ENCODE measurements around the gene NEURL4. TPM values are rescaled to one million over a fixed set of nuclear protein-coding genes. Genes with fewer than 3 reads are reported as not detected.
"Not testable (repeated sequence)": the region's sequence is repeated elsewhere in the genome, so short reads cannot be mapped to it uniquely, and the experiment has no call there.

NEURL4 gene
- total RNA-seq, 1 experiment from 2014 or later: 21.1 TPM

GRCh38 chr17:7347630-7348477 lies 18.7 kb upstream of the NEURL4 start:
- DNase-seq (ENCODE audit: low spot score): no peak

GRCh38 chr17:7346761-7347614 lies 17.9 kb upstream of the NEURL4 start:
- no peak for DNase-seq (ENCODE audit: low spot score)

- DNase-seq (ENCODE audit: low spot score): no peak
Observed at GRCh38 chr17:7343250-7343649, 14.1 kb upstream of the NEURL4 start.

- DNase-seq (ENCODE audit: low spot score): no peak
Observed at GRCh38 chr17:7341842-7342241, 12.7 kb upstream of the NEURL4 start.

- DNase-seq (ENCODE audit: low spot score): no peak
Observed at GRCh38 chr17:7340179-7340578, 11.0 kb upstream of the NEURL4 start.

GRCh38 chr17:7337600-7337999 lies 8.5 kb upstream of the NEURL4 start:
- not testable (repeated sequence) for DNase-seq (ENCODE audit: low spot score)

GRCh38 chr17:7336240-7337175 lies 7.4 kb upstream of the NEURL4 start, which contains the start of gene ACAP1:
Gene ACAP1, plus strand, starts transcription at chr17:7336529. Its CDS starts 206 bp downstream, at chr17:7336735.
- DNase-seq (ENCODE audit: low spot score): no peak

- DNase-seq (ENCODE audit: low spot score): not testable (repeated sequence)
Observed at GRCh38 chr17:7335765-7336164, 6.6 kb upstream of the NEURL4 start.

- no peak for DNase-seq (ENCODE audit: low spot score)
Observed at GRCh38 chr17:7334938-7335538, 5.9 kb upstream of the NEURL4 start.

- not testable (repeated sequence) for DNase-seq (ENCODE audit: low spot score)
Observed at GRCh38 chr17:7332600-7333069, 3.5 kb upstream of the NEURL4 start.

- DNase-seq (ENCODE audit: low spot score): no peak
Observed at GRCh38 chr17:7332111-7332510, 3.0 kb upstream of the NEURL4 start.

- DNase-seq (ENCODE audit: low spot score): no peak
Observed at GRCh38 chr17:7330638-7331015, 1.5 kb upstream of the NEURL4 start.

GRCh38 chr17:7329997-7330637 lies 982 bp upstream of the NEURL4 start:
- no peak for DNase-seq (ENCODE audit: low spot score)

GRCh38 chr17:7329374-7329996 lies 350 bp upstream of the NEURL4 start:
- peak; percentile 92 for DNase-seq (ENCODE audit: low spot score)

GRCh38 chr17:7328009-7328408 lies 1.1 kb downstream of the NEURL4 start:
- no peak for DNase-seq (ENCODE audit: low spot score)

- DNase-seq (ENCODE audit: low spot score): no peak
Observed at GRCh38 chr17:7327501-7327900, 1.6 kb downstream of the NEURL4 start.

- DNase-seq (ENCODE audit: low spot score): no peak
Observed at GRCh38 chr17:7327056-7327455, 2.1 kb downstream of the NEURL4 start.

- DNase-seq (ENCODE audit: low spot score): no peak
Observed at GRCh38 chr17:7326186-7326585, 2.9 kb downstream of the NEURL4 start.

- DNase-seq (ENCODE audit: low spot score): no peak
Observed at GRCh38 chr17:7325031-7325528, 4.1 kb downstream of the NEURL4 start.

- no peak for DNase-seq (ENCODE audit: low spot score)
Observed at GRCh38 chr17:7324438-7324779, 4.7 kb downstream of the NEURL4 start.
